MM.1S (cell line): ENCODE measurements around the gene DTNB.

Experiments
- DNase-seq: peaks from one replicate; pipeline ENCODE4 v3.0.0-alpha.2; 2015
- H2AFZ ChIP-seq: fragments of 300-600 bp; sonication (generic); 2 replicates; pipeline ENCODE4 v1.6.0; 2016; ENCODE audit warnings: antibody characterized with exemption, low read length
- H3F3A ChIP-seq: fragments of 300-600 bp; sonication (generic); 2 replicates; pipeline ENCODE4 v1.6.1; 2016; ENCODE audit warnings: mild to moderate bottlenecking, antibody characterized with exemption, low read length, moderate library complexity, mixed read lengths; ENCODE audit not compliant: insufficient read depth
- H3K27ac ChIP-seq: fragments of 300-600 bp; sonication (generic); 2 replicates; pipeline ENCODE4 v1.5.1; 2016; ENCODE audit warnings: mild to moderate bottlenecking, low read length
- H3K27me3 ChIP-seq: fragments of 300-600 bp; sonication (generic); replicated peaks from 2 replicates; pipeline ENCODE4 v1.6.0; 2016; ENCODE audit warnings: low read length; ENCODE audit not compliant: insufficient read depth
- H3K36me3 ChIP-seq: fragments of 300-600 bp; sonication (generic); replicated peaks from 2 replicates; pipeline ENCODE4 v1.6.1; 2016; ENCODE audit warnings: mild to moderate bottlenecking, low read length, mixed read lengths; ENCODE audit not compliant: insufficient read depth
- H3K4me1 ChIP-seq: fragments of 300-600 bp; sonication (generic); 2 replicates; pipeline ENCODE4 v1.6.1; 2016; ENCODE audit warnings: low read length, mixed read lengths
- H3K4me2 ChIP-seq: fragments of 300-600 bp; sonication (generic); 2 replicates; pipeline ENCODE4 v1.6.0; 2016; ENCODE audit warnings: low read depth, low read length
- H3K4me3 ChIP-seq: fragments of 300-600 bp; sonication (generic); 2 replicates; pipeline ENCODE4 v1.5.1; 2016; ENCODE audit warnings: low read length, mixed read lengths
- H3K79me2 ChIP-seq: fragments of 300-600 bp; sonication (generic); 2 replicates; pipeline ENCODE4 v1.6.1; 2016; ENCODE audit warnings: mixed run types, low read length, mixed read lengths
- H3K9ac ChIP-seq: fragments of 300-600 bp; sonication (generic); 2 replicates; pipeline ENCODE4 v1.6.1; 2016; ENCODE audit warnings: low read length, mixed read lengths
- H3K9me2 ChIP-seq: fragments of 300-600 bp; sonication (generic); replicated peaks from 2 replicates; pipeline ENCODE4 v1.6.1; 2016; ENCODE audit warnings: mild to moderate bottlenecking, low read length, mixed read lengths; ENCODE audit not compliant: insufficient read depth
- H3K9me3 ChIP-seq: fragments of 300-600 bp; sonication (generic); replicated peaks from 2 replicates; pipeline ENCODE4 v1.6.1; 2016; ENCODE audit warnings: mild to moderate bottlenecking, low read length, mixed read lengths; ENCODE audit not compliant: insufficient read depth
- H4K20me1 ChIP-seq: fragments of 300-600 bp; sonication (generic); 2 replicates; pipeline ENCODE4 v1.6.1; 2016; ENCODE audit warnings: mild to moderate bottlenecking, low read length, moderate library complexity, mixed read lengths; ENCODE audit not compliant: insufficient read depth
- EZH2 ChIP-seq: fragments of 300-600 bp; sonication (generic); optimal IDR thresholded peaks from 2 replicates; pipeline ENCODE3; 2017; ENCODE audit warnings: low read depth, mild to moderate bottlenecking, antibody characterized with exemption, low read length, mixed read lengths
- EZH2phosphoT487 ChIP-seq: fragments of 300-600 bp; sonication (generic); IDR thresholded peaks from 2 replicates; pipeline ENCODE4 v1.6.1; 2018; ENCODE audit warnings: antibody characterized with exemption, low read length
- TF ChIP-seq, protein P1 (sequence below): fragments of 300-600 bp; sonication (generic); IDR thresholded peaks from 2 replicates; pipeline ENCODE4 v1.5.1; 2016; ENCODE audit warnings: antibody characterized with exemption, low read length, mixed read lengths

Gene DTNB

DNA sequence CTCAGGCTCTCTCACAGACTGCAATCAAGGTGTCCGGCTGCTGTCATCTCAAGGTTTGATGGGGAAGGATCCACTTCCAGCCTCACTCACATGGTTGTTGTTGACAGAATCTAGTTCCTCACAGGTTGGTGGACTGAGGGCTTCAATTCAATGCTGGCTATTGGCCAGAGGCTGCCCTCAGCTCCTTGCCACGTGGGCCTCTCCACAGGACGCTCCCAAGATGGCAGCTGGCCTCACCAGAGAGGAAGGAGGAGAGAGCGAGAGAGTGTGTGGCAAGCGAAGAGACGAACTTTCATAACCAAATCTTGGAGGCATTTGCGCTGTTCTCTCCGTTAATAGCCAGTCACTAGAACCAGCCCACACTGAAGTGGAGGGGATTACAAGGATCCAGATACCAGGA, 318.1 kb downstream of the DTNB start:
- no peak overlapping the region for H2AFZ ChIP-seq
- peaks cover 10% of the 10 kb centered on the region for H3K4me1 ChIP-seq
- H3F3A ChIP-seq, result no peaks in the 10 kb centered on the region
- no peak for DNase-seq
- H3K79me2 ChIP-seq, result no peaks in the 10 kb centered on the region
- TF ChIP-seq EZH2phosphoT487, result no peak
- TF ChIP-seq EZH2, result no peak
- TF ChIP-seq, protein P1, sequence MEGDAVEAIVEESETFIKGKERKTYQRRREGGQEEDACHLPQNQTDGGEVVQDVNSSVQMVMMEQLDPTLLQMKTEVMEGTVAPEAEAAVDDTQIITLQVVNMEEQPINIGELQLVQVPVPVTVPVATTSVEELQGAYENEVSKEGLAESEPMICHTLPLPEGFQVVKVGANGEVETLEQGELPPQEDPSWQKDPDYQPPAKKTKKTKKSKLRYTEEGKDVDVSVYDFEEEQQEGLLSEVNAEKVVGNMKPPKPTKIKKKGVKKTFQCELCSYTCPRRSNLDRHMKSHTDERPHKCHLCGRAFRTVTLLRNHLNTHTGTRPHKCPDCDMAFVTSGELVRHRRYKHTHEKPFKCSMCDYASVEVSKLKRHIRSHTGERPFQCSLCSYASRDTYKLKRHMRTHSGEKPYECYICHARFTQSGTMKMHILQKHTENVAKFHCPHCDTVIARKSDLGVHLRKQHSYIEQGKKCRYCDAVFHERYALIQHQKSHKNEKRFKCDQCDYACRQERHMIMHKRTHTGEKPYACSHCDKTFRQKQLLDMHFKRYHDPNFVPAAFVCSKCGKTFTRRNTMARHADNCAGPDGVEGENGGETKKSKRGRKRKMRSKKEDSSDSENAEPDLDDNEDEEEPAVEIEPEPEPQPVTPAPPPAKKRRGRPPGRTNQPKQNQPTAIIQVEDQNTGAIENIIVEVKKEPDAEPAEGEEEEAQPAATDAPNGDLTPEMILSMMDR, result no peak
- no peak overlapping the region for H3K9ac ChIP-seq
- H3K4me2 ChIP-seq, result no peak overlapping the region
- H3K36me3 ChIP-seq, result no peaks in the 10 kb centered on the region
- no peak overlapping the region for H3K4me3 ChIP-seq
- no peaks in the 10 kb centered on the region for H4K20me1 ChIP-seq
- no peaks in the 10 kb centered on the region for H3K9me2 ChIP-seq
- no peaks in the 10 kb centered on the region; the same call in 1 of the 2 replicates for H3K27me3 ChIP-seq
- H3K9me3 ChIP-seq, result no peaks in the 10 kb centered on the region
- H3K27ac ChIP-seq, result no peak overlapping the region

DNA sequence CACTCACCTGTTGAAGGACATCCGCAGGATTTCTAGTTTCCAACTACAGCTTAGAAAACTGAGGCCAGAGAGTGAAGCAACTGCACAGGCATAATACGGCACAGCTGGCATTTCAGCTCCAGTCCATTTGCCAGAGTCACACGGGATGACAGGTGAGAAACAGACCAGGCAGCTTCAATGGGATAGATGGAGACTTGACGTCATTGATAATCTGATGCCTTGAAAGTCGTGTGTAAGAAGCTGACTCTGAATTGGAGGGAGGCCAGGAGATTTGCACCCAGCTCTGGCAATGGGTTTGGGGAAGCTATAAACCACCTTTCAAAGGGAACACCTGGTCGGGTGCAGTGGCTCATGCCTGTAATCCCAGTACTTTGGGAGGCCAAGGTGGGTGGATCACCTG, 319.3 kb downstream of the DTNB start:
- H3K4me1 ChIP-seq, result peaks cover 10% of the 10 kb centered on the region
- no peaks in the 10 kb centered on the region for H3K79me2 ChIP-seq
- H3K27ac ChIP-seq, result no peak overlapping the region
- H2AFZ ChIP-seq, result no peak overlapping the region
- no peak overlapping the region for H3K4me2 ChIP-seq
- no peak overlapping the region for H3K4me3 ChIP-seq
- H3K36me3 ChIP-seq, result no peaks in the 10 kb centered on the region
- no peaks in the 10 kb centered on the region for H3F3A ChIP-seq
- no peaks in the 10 kb centered on the region for H4K20me1 ChIP-seq
- no peaks in the 10 kb centered on the region; the same call in 1 of the 2 replicates for H3K27me3 ChIP-seq
- no peak for DNase-seq
- TF ChIP-seq, protein P1, result no peak
- no peak for TF ChIP-seq EZH2
- TF ChIP-seq EZH2phosphoT487, result no peak
- H3K9me3 ChIP-seq, result no peaks in the 10 kb centered on the region
- no peaks in the 10 kb centered on the region for H3K9me2 ChIP-seq
- no peak overlapping the region for H3K9ac ChIP-seq

DNA sequence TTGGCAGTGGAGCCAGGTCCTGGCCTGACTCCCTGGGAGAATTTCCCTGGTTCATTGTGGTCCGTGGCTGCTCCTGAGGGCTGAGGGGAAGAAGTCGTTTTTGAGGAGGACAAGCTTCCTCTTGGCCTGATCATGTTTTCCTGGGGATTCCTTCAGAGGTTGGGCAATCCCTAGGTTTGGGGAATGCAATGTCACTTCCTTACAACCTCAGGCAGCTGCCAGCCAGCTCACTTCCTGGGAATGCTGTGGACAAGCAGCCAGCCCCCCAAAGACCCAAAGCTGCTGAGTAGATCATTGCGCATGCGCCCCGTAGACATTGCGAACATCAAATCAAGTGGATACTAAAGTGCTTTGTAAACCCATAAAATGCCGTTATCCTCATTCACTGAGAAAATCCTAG, 324.0 kb downstream of the DTNB start:
- Histone ChIP-seq H3K27me3 (no peaks in the 10 kb centered on the region; the same call in 1 of the 2 replicates), H3K9me3 (no peaks in the 10 kb centered on the region), H3K4me3 (no peak overlapping the region), H3K27ac (no peak overlapping the region), H3K4me2 (no peak overlapping the region), H4K20me1 (no peaks in the 10 kb centered on the region), H3K79me2 (no peaks in the 10 kb centered on the region), H3K36me3 (no peaks in the 10 kb centered on the region), H3K9me2 (no peaks in the 10 kb centered on the region), H3F3A (no peaks in the 10 kb centered on the region), H2AFZ (no peak overlapping the region), H3K4me1 (peaks cover 10% of the 10 kb centered on the region), H3K9ac (no peak overlapping the region)
- no peak for DNase-seq
- TF ChIP-seq, protein P1, result no peak
- no peak for TF ChIP-seq EZH2
- TF ChIP-seq EZH2phosphoT487, result no peak
